Colonic mucosa (tissue), 4 donors: ENCODE measurements around the gene CDYL. TPM values are rescaled to one million over a fixed set of nuclear protein-coding genes. Genes with fewer than 3 reads are reported as not detected.
A peak's percentile ranks its signal among the peaks of the same experiment; 100 is the strongest.

Experiments
- DNase-seq: peaks from one replicate; pipeline ENCODE4 v3.0.0-alpha.2; 2020
- H3K27ac ChIP-seq: fragments of 200-600 bp; one replicate; pipeline ENCODE4 v1.8.0; 2021
- H3K27me3 ChIP-seq: fragments of 200-600 bp; one replicate; pipeline ENCODE4 v1.8.0; 2021
- H3K36me3 ChIP-seq: fragments of 200-600 bp; one replicate; pipeline ENCODE4 v1.8.0; 2021
- H3K4me1 ChIP-seq: fragments of 200-600 bp; one replicate; pipeline ENCODE4 v1.8.0; 2021; ENCODE audit warnings: mild to moderate bottlenecking
- H3K4me3 ChIP-seq: fragments of 200-600 bp; one replicate; pipeline ENCODE4 v1.8.0; 2021
- H3K9ac ChIP-seq, 2 donors: one replicate each; pipeline ENCODE4 v1.7.0; 2013; ENCODE audit warnings: control low read depth in 2 of 2, low read depth in 2 of 2, low read length in 2 of 2
- H3K9me3 ChIP-seq: fragments of 200-600 bp; one replicate; pipeline ENCODE4 v1.8.0; 2021
- CTCF ChIP-seq: fragments of 200-600 bp; IDR thresholded peaks from one replicate; pipeline ENCODE4 v1.8.0; 2022; ENCODE audit warnings: antibody characterized with exemption, mild to moderate bottlenecking
- intact Hi-C: fragments of 100-400 bp; cut with DNase I; formaldehyde crosslinking; loops from one replicate; pipeline ENCODE4 v1.14.1; 2022
- total RNA-seq, 2 donors: library from RNA; stranded (reverse); fragmentation: NEBNext Ultra II Directional in 1 of 2; extraction: Animal tissue kit (Norgen Biotek cat#: 25700) in 1 of 2; gene quantifications; one replicate each; pipeline ENCODE4 v1.2.1, GENCODE V29; 2021
- donor health status: healthy.
- donor health status: DM: no; HTN: no; CAD: no.
- donor health status: DM: no; HTN: no; CAD: no.

CDYL gene
- total RNA-seq, 2 donors from 2014 or later: 44.3 to 48.6 TPM

GRCh38 chr6:4883298-4883697 lies 107.1 kb downstream of the CDYL start:
- Histone ChIP-seq H3K36me3 (no peaks in the 10 kb centered on the region), H3K9ac (no peak overlapping the region), H3K27me3 (no peaks in the 10 kb centered on the region), H3K9me3 (no peaks in the 10 kb centered on the region), H3K27ac (no peak overlapping the region), H3K4me3 (no peak overlapping the region), H3K4me1 (peaks cover 11% of the 10 kb centered on the region)
- no peak for TF ChIP-seq CTCF
- DNase-seq: peak; percentile 35
- intact Hi-C loops: no loop called here

- no peak for TF ChIP-seq CTCF
- intact Hi-C loops: no loop called here
These were observed 108.6 kb downstream of the CDYL start for GRCh38 chr6:4884646-4885340.

GRCh38 chr6:4885341-4885933 lies 109.2 kb downstream of the CDYL start:
- Histone ChIP-seq H3K4me3 (no peak overlapping the region), H3K36me3 (no peaks in the 10 kb centered on the region), H3K27ac (no peak overlapping the region), H3K9ac (no peak overlapping the region), H3K9me3 (no peaks in the 10 kb centered on the region), H3K4me1 (peaks cover 9% of the 10 kb centered on the region), H3K27me3 (no peaks in the 10 kb centered on the region)
- no peak for DNase-seq
- TF ChIP-seq CTCF: no peak
- intact Hi-C loops: no loop called here

More at GRCh38 chr6:4884646-4885340, 108.6 kb downstream of the CDYL start:
- Histone ChIP-seq H3K9ac (no peak overlapping the region), H3K9me3 (no peaks in the 10 kb centered on the region), H3K27ac (no peak overlapping the region), H3K36me3 (no peaks in the 10 kb centered on the region), H3K27me3 (no peaks in the 10 kb centered on the region), H3K4me1 (peaks cover 11% of the 10 kb centered on the region), H3K4me3 (no peak overlapping the region)
- no peak for DNase-seq

- Histone ChIP-seq H3K27ac (no peak overlapping the region), H3K36me3 (peaks cover 6% of the 10 kb centered on the region), H3K4me3 (no peak overlapping the region), H3K4me1 (no peaks in the 10 kb centered on the region), H3K27me3 (no peaks in the 10 kb centered on the region), H3K9me3 (no peaks in the 10 kb centered on the region), H3K9ac (no peak overlapping the region)
- no peak for DNase-seq
- intact Hi-C loops: no loop called here
- no peak for TF ChIP-seq CTCF
These were observed 112.6 kb downstream of the CDYL start for GRCh38 chr6:4888841-4889240.

- no peak overlapping the region for H3K4me3 ChIP-seq
- intact Hi-C loops: no loop called here
- no peaks in the 10 kb centered on the region for H3K4me1 ChIP-seq
- H3K9me3 ChIP-seq: no peaks in the 10 kb centered on the region
- H3K27me3 ChIP-seq: no peaks in the 10 kb centered on the region
- no peak overlapping the region for H3K9ac ChIP-seq
- TF ChIP-seq CTCF: no peak
- DNase-seq: no peak
- H3K27ac ChIP-seq: no peak overlapping the region
- H3K36me3 ChIP-seq: peaks cover 6% of the 10 kb centered on the region
These were observed 113.5 kb downstream of the CDYL start for GRCh38 chr6:4889701-4890100.
